Inflammatory macrophage treated with lipopolysaccharide for 1 hour (primary cell): ENCODE results near the gene SYTL3.
"Not testable (repeated sequence)": the region's sequence is repeated elsewhere in the genome, so short reads cannot be mapped to it uniquely, and the experiment has no call there.

Source experiments
- DNase-seq, 2 donors: peaks; one replicate each; pipeline ENCODE4 v3.0.0-alpha.2; 2020 to 2022

Gene SYTL3

GRCh38 chr6:158649289-158650143 is at the start of gene SYTL3:
Gene SYTL3 (plus strand): TSS chr6:158650054. CDS start chr6:158663269, 13,215 bp downstream.
- peak; percentile 69 to 81 for DNase-seq

- no peak for DNase-seq
These were observed 46.4 kb upstream of the SYTL3 start for GRCh38 chr6:158603261-158604047.

- no peak for DNase-seq
These were observed 45.8 kb upstream of the SYTL3 start for GRCh38 chr6:158604048-158604406.

GRCh38 chr6:158605266-158605878 is 44.5 kb upstream of the SYTL3 start:
- peak; percentile 45 to 82 for DNase-seq

- DNase-seq: not testable (repeated sequence)
These were observed 43.8 kb upstream of the SYTL3 start for GRCh38 chr6:158606011-158606410.

- DNase-seq: no peak
These were observed 42.9 kb upstream of the SYTL3 start for GRCh38 chr6:158606935-158607334.

- no peak for DNase-seq
These were observed 42.3 kb upstream of the SYTL3 start for GRCh38 chr6:158607411-158608170.

- DNase-seq: no peak
These were observed 41.6 kb upstream of the SYTL3 start for GRCh38 chr6:158608221-158608620.

GRCh38 chr6:158609455-158610155 is 40.2 kb upstream of the SYTL3 start:
- DNase-seq: no peak

- no peak for DNase-seq
These were observed 39.4 kb upstream of the SYTL3 start for GRCh38 chr6:158610319-158610968.

- DNase-seq: no peak
These were observed 38.8 kb upstream of the SYTL3 start for GRCh38 chr6:158611039-158611438.

- no peak for DNase-seq
These were observed 38.1 kb upstream of the SYTL3 start for GRCh38 chr6:158611541-158612370.

- DNase-seq: not testable (repeated sequence)
These were observed 35.2 kb upstream of the SYTL3 start for GRCh38 chr6:158614606-158615005.

GRCh38 chr6:158618289-158618688 is 31.6 kb upstream of the SYTL3 start:
- not testable (repeated sequence) for DNase-seq

GRCh38 chr6:158619922-158620801 is 29.7 kb upstream of the SYTL3 start:
- no peak for DNase-seq

- DNase-seq: no peak
These were observed 28.7 kb upstream of the SYTL3 start for GRCh38 chr6:158620963-158621693.

- no peak for DNase-seq
These were observed 27.9 kb upstream of the SYTL3 start for GRCh38 chr6:158621694-158622544.
